ENCODE data around the gene ORMDL2.
"Not testable (repeated sequence)": the region's sequence is repeated elsewhere in the genome, so short reads cannot be mapped to it uniquely, and the experiment has no call there.

ORMDL2 gene

DNA sequence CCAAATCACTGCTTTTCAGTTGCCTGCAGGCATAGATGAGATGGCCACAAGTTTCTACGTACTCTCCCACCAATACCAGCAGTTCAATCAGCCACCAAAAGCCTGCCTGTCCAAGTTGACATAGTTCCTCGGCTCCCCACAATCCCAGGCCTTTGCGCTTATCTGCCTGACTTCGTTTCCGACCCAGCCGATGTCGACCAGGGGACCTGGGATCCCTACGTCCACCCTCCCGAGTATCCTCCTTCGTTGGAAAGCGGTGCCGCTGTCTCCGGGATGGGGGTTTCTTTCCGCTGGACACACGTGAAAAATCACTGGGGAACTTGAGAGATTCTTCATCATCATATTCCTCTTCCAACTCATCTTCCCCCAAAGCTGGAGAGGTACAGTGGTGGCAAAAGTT lies 10.0 kb downstream of the ORMDL2 start:
- DNase-seq = no peak

DNA sequence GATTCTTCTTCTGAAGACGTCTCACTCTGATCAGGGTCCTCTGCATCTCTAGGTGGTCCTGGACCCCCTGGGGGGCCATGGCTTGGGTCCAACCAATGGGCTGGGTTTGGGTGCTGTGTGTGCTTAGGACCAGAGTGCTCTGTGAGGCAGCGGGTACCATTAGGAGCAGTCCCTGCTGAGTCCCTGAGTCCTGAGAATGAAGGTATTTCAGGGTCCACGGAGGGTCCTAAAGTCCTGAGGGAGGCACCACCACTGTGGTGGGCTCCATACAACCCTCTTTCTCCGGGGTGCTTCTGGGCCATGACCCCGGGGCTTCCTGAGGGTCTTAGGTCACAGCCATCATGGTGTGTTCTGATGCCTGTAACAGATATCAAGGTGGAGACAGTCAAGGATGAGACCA lies 10.5 kb downstream of the ORMDL2 start:
- DNase-seq = no peak

DNA sequence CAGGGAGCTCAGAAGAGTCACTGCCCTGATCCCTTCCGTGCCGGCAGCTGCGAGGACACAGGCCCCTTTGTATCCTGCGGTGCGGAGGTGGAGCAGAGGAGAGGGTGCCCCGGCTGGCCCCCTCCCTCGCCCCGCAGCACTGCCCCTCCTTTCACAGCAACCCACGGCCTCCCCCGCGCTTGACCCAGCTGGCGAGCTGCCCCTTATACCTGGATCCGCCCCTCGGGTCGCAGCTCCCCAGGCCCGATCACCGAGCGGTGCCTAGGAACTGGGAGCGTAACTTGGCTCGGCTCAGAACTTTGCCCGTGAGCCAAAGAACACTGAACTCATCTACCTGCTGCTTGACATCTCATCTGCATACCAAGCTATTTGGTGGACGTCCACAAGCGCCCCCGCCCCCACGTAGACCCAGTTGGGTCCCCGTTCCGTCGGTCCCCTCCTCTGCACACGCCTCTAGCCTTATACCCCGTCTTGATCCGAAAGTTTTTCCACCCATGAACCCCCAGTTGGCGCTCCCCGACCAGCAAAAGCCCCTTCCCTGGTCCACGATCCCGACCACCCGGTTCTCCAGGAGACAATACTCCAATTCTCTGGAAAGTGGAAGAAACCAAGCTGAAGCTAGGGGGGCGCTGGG lies 12.2 kb downstream of the ORMDL2 start:
- peak in 52 of 56 donors; percentile 43 to 92 (median 80) for DNase-seq

DNA sequence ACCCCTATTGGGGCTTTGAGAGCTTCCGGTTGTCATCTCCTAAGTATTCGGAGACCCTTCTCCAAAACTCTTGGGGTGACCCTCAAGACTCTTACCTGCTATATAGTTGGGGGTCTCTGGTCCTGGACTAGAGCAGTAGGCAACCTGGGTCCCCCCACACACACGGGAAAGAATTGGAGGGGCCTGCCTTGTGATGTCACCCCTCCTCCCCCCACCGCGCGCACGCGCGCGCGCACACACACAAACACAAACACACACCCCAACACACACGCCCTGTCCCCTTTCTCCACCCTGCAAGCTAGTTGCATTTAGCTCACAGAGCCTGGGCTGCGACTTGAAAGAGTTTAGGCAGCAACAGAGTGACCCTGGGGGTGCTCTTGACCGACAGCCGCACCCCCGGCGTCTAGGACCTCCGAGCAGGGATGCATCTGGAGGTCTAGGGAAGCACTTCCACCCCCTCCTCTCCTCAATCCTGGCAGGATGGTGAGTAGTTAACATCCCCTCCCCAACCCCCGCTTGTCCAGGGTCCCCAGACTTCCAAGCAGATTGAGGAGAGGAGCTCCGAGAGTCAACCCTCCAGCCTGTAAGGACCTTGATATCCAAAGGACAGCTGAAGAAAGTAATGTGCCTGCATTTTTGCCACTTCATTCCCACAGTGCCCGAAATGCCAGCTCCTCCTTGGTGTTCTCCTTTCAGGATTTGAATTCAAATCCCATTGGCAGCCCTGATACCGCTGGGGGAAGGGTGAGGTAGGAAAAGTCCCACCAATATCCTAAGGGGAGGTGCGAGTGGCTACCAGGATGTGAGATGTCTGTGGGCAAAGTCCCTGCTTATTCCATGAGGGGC lies 13.0 kb downstream of the ORMDL2 start:
- peak in 54 of 56 donors; percentile 43 to 90 (median 76) for DNase-seq

DNA sequence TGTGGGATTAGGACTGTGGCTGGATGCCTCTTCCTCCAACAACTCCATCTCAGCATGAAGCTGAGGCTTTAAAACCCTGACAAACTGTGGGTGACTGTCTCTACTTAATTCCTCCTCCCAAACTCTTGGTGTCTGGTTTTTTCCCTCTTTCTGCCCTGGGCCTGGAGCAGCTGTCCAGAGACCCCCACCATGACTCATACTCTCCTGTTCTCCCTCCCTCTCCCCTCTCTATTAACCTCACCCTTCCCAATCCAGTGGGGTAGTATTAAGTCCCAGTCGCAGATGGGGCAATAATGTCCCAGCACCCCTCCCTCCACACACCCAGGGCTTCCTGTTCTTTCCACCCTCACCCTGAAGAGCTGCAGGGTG lies 13.6 kb downstream of the ORMDL2 start:
- no peak for DNase-seq

DNA sequence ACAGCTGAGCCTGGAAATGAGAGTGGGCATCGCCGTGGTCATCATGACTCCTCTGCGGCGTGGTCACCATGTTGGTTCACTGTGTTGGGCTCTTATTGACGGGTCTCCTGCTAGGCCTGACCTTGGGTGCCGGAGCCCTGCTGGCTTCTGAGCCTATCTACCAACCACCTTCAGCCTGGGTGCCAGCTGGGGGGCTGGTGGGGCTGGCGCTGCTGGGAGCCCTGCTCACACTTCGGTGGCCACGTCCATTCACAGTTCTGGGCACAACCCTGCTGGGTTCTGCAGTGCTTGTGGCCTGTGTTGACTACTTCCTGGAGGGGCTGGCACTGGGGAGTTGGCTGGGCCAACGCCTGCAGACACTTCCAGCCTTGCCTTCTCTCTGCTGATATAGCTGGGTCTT lies 15.2 kb downstream of the ORMDL2 start:
- DNase-seq = no peak

DNA sequence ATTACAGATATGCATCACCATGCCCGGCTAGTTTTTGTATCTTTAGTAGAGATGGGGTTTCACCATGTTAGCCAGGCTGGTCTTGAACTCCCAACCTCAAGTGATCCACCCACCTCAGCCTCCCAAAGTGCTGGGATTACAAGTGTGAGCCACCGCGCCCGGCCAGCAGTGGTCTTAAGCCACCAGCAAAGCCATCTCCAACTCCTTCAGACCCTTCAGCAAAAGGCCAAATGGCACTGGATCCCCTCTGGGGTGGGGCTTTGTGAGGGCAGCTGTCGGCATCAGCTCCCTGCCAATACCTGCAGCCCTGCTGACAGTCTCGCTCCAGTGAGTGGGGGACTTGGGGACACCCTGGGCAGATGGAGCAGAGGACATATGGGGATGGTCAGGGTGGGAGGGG lies 16.6 kb downstream of the ORMDL2 start:
- DNase-seq = not testable (repeated sequence)

DNA sequence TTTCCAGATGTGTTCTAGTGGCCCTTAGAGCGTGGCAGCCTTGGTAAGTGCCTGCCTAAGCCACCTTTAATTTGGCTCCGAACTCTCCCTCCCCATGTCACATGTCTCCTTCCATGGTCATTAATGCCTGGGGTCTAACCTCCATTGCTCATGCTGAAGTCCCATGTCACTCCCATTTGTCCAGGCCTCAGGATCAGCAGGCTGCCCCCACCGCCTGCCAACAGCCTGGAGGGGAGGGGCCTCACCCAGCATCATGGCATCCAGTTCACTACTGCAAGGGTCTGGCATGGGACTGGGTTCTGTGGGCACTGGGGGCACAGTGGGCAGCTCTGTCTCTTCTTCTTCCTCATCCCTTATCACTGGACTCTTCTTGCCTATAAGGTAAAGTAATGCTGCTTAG lies 20.5 kb downstream of the ORMDL2 start:
- DNase-seq = no peak

DNA sequence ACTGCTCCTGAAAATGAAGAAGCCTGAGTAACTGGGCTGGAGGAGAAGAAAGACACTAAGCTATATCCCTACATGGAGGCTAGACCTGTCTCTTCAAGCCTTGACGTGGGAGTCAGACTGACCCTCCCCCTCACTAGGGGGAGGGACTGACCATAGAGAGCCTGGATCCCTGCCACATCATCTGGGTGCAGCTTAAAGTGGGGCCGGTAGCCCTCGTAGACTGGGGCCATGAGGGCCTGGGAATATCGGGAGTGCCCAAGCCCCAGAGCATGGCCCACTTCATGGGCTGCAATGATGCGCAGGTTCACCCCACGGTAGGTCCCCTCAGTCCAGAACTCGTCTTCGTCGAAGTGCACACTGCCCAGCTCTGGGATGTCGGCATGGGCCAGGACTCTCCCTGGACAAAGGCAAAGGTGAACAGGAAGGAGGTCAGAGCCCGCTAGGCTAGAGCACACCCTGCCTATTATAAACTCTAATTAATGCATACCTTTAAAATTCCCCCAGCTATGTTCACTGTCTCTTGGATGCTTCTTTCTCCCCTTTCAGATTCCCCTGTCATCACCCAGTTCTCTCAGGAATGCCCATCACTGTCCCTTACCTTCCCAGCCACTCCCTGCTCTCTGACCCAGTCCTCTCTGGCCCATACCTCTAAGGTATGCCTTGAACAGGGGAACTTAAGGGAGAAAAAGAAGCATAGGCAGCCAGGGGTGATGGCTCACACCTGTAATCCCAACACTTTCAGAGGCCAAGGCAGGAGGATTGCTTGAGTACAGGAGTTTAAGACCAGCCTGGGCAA lies 21.7 kb downstream of the ORMDL2 start:
- DNase-seq = no peak

DNA sequence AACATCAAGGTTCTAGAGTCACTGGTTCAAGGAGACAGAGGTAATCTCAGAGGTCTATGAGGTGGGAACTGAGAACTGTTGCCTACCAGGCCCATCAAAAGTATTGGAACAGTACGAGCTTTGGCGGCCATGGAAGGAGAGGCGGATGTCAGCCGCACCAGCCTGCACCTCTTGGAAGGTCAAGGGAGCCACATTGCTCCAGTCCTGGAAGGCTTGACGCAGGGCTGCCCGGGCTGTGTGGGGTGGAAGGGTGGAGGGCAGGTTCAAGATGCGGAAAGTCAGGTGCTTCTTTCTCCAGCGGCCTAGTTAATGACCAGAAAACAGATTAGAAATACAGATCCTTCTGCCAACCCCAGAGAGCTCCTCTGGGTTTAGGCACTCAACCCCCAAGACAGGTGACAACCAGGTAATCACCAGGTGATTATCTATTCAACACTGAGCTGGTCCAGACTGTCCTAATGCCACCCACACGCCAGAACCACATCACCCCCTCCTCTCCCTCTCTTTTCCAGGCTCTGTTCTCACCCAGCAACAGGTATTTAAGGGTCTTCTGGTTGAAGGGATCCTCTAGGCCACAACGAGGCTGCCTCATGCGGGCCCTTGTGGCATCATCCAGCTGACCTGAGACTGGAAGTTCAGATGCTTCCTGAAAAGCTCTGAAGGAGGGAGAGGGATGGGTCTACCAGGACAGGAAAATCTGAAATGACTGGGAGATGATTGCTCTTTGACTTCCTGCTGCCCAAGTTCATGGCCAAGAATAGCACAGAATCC lies 22.9 kb downstream of the ORMDL2 start:
- DNase-seq = no peak

DNA sequence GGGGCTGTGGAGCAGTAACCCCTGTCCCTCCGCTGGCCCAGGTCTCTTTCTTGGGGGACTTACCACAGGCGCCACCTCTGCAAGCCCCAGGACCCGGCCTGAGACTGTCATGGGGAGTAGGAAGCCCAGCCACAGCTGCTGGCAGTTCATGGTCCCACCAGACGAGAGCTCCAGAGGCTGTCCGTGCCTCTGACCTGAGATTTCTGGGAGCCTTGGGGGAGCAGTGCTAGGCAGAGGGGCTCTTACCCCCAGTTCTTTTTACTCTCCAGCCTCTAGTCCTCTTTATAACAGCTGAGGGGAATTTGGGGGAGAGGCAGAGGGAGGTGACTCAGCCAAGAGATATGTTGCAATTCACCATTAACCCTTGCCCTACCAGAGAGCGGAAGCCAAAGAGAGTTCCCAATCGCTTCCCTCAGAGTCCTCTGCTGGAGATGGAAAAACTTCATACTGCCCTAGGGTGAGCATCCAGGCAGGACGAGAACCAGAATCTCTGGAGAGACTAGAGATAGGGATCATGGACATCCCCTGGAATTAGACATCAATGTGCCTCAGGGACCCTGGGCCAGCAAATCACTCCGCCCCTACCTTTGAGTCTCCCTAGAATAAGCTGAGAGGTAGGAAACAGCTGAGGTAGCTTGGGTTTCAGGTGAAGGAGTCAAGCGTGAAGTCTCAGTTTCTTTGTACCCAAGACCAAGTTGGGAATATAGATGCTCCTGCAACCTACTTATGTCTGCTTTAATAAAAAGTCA lies 25.0 kb downstream of the ORMDL2 start, which contains the start of gene MMP19:
Gene MMP19, minus strand, starts transcription at position 256 of the 749 bp plus-strand sequence. Its CDS starts 106 bp downstream, at position 150.
- DNase-seq = no peak

DNA sequence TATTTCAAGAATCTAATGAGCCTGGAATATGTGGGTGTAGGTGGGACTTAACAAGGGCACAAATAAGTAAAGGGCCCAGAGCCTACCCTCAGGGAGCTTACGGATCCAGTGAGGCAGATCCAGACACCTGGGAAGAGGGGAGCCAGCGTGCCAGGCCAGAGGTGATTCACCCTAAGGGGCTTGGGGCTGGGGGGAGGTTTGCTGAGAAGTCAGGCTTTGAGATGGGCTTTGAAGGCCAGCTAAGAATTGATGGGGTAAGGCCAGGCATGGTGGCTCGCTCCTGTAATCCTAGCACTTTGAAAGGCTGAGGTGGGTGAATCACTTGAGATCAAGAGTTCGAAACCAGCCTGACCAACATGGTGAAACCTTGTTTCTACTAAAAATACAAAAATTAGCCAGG lies 25.6 kb downstream of the ORMDL2 start:
- DNase-seq = no peak

DNA sequence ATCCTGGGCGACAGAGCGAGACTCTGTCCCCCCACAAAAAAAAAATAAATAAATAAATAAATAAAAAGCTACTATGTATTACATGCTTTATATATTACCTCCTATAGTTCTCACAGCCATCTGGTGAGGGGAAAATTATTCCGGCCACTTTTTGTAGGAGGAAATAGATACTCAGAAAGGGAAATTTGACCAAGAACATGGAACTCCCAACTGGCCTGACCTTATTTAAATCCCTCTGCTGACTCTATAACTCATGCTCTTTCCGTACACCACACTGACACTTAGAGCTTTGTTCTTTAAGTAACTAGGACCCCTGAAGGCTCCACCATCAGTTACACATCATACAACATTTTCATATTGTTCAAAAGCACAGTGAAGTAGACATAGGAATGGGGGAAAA lies 27.1 kb downstream of the ORMDL2 start:
- DNase-seq = no peak

DNA sequence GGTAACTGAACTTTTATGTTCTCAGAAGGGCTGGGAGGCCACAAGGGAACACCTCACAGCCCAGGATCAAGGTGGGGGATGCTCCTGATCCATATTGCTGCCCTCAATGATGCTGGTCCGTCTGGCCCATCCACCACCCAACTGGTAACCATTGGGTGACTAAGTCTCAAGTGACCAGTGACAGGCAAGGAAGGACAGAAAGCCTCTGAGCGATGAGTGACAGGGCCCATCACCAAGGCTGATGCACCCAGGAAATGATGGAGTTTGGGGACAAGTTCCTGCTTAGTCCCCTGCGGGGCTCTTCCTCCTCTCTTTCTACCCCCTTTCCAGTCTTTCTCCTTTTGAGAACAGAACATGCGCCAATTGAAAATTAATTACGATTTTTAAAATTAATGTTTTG lies 27.5 kb downstream of the ORMDL2 start:
- DNase-seq = no peak

DNA sequence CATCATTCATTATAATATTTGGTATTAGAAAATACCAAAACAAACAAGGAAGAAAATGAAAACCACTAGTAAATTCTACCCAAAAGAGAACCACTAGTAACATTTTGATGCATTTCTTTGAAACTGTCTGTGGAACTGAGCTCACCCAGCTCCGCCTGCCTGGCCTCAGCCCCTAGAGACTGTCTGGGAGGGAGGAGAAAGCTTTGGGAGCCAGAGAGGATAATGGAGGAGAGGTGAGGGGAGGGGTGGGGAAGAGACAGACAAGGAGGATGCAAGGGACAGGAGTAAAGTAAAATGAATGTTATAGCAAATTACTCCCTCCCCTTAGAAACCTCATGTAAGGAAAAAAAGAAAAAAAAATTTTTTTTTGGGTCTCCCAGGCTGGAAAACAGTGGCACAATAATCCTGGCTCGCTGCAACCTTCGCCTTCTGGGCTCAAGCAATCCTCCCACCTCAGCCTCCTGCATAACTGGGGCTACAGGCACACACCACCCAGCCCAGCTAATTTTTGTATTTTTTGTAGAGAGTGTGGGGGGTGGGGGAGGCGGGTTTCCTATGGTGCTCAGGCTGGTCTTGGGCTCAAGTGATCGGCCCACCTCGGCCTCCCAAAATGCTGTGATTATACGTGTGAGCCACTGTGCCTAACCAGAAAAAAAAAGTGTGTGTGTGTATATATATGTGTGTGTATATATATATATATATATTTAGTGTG lies 28.1 kb downstream of the ORMDL2 start:
- no peak for DNase-seq

DNA sequence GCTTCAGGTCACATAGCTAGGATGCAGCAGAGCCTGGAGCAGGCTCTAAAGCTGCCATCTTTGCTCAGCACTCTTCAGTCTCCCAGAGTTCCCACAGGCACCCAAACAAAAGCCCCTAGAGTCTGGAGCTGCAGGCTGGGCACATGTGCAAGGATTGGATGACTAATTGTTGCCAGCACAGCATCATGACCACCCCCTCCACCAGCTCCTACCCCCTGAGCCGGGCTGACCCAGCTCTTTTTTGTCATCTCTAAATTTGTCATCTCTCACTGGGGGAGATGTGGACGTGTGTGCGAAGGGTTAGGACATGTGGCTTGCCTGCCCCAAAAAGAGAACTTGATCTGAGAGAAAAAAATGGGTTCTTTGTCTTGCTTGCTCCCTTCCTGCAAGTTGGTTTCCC lies 29.2 kb downstream of the ORMDL2 start:
- DNase-seq = peak in 2 of 56 donors; percentile 12 to 25

DNA sequence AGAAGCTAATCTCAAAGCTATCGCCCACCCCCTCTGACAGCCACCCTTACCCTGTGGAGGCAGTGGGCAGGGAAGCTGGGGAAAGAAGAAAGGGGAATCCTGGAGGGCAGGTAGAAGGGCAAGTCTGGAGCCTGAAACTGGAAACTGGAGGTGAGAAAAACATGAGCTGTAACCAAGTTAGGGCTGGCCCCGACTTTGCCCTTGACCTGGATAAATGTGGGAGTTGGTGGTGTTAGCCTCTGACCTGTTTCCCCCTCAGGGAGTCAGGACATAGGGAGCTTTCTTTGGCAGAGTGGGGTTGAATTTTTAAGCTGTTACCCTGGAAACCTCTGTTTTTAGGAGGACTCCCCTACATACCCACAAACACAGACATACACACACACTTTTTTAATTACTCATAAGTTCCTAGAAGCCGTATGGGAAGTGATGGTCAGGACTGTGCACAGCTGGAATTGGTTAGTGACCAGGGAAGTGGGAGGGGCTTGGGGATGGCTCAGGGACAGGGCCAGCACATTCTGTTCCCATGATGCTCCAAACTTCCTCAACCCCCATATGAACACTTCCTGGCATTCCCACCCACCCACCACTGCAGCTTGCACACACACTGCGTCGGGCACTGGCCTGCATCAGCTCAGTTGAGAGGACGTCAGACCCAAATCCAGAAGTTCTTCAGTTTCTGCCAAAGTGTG lies 29.9 kb downstream of the ORMDL2 start:
- peak in 17 of 56 donors; percentile 1 to 25 (median 7) for DNase-seq

DNA sequence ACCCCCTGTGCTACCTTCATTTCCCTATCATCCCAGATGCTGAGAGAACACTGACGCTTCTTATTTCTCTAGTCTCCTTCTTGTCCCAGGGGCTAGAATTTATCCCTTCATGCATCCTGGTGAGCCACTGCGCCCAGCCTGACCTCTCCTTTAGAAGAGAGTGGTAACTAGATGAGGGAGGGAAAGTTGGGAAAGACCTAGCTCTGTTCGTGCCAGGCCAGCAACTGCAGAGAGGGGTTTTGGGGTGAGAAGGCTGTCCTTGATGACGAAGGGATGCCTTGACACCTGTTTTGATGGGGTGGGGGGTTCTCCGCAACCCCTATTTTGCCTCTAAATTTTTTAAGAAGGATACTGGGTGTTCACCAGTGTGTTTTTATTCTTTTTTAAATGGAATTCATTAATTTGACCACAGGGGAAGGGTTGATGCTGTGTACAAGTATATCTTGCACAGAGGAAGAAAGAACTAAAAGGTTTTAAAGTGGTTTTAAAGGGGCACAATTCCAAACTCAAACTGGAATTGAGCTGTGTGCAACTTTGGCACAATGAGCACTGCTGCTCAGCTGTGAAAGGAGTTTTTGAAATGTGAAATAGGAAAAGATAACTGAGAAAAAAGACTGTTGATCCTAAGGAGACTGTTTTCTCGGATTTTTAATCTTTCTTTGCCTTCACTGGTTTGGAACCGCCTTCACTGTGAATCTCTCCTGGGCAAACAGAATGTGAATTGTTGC lies 31.9 kb downstream of the ORMDL2 start:
- no peak for DNase-seq

DNA sequence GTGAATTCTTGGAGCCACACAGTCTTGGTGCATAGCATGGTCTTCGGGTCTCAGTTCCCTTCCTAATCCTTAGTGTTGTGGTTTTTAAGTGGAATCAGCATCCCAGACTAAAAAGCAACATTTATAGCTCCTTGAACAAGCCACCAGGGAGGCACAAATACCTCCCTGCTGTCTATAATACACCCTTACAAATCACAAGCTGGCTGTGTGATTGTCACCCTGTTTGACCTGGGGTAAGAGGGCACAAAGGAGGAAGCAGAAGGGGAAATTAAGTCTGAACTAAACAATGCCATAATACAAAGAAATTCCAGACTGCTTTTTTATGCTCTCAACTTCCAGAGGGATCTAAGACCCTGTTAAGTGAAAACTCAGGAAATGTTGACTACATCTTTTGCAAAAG lies 32.6 kb downstream of the ORMDL2 start:
- no peak for DNase-seq

Data from nucleus accumbens (tissue), 56 donors.